Measurements from ENCODE around the gene SFMBT2.

The SFMBT2 gene

DNA sequence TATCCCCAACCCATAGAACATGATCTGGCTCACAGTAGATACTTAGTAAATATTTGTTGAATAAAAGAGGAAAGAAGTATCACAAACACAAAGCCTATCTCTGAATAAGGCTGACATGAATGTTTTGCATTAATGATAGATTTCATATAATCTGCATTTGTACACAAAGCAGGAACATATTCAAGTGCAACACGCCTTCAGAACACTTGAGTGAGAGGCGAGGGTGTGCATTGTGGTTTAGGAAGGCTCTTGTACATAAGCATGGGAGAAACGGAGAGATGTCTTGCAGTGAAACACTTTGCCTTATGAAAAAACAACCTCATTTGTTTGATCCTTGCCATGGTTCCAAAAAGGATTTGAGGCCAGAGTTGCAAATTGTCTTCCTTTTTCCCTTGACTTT lies 14.1 kb upstream of the SFMBT2 start:
- DNase-seq: peak in 1 of 3 experiments; percentile 20

DNA sequence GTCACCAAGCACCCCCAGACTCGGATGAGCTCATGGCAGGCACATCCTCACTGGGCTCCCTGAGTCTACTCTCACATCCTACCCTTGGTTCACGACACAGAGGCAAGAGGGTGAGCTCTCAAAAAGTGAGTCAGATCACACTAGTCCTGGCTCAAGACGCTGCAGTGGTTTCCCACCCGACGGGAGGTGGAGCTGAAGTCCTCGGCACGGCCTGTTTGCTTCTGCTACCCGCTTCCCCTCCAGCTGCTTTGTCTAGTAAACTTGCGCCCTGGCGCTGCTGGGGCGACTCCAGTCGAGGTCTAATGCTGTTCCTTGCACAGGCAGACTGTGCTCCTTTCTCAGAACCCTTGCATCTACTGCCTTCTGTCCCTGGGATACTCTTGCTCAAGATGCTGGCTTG lies 13.5 kb upstream of the SFMBT2 start:
- no peak for DNase-seq

DNA sequence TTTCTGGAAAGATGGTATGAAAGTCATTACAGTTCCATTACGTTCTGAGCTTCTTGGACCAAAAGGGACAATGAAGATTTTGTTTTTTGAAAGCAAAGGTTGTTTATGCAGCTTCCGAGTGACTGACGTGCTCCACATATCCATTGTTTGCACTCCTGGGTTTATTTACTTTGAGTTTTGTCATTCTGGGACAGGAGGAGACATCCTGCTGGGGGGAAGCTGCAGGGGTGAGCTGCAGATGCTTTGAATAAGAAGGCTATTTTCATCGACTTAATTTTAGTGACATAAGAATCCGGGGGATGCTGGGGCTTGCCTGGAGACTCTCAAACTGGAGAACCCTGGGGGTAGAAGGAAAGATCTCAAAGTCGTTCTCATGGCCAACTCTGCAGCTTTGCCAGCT lies 12.7 kb upstream of the SFMBT2 start:
- peak in 2 of 3 experiments; percentile 24 to 49 for DNase-seq

DNA sequence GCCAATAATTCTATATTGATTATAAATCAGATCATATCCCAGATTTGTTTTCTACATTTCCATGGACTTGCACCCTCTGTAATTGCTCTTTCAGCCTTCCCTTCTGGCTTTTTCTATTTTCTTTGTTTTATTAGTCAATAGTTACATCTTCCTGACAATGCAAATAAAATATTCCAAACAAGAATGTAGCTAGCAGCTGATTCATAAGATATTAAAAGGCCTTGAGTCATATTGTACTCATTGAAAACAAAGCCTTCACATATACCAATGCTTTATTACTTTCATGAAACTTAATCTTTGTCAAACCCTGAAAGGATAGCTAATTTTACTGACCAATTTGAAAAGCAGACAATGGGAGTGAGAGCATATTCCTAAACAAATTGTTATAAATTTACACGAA lies 10.7 kb upstream of the SFMBT2 start:
- DNase-seq: no peak

DNA sequence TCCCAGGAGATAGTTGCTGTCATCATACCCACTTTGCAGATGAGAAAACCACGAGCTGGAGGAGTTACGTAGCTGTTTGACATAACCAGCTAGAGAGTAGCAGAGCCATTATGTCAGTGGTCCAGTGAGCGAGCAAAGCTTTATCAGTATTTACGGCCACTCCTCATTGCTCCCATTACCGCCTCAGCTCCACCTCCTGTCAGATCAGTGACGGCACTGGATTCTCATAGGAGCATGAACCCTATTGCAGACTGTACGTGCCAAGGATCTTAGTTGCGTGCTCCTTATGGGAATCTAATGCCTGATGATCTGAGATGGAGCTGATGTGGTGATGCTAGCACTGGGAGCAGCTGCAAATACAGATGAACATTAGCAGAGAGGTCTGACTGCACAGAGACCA lies 9.2 kb upstream of the SFMBT2 start:
- DNase-seq: no peak

DNA sequence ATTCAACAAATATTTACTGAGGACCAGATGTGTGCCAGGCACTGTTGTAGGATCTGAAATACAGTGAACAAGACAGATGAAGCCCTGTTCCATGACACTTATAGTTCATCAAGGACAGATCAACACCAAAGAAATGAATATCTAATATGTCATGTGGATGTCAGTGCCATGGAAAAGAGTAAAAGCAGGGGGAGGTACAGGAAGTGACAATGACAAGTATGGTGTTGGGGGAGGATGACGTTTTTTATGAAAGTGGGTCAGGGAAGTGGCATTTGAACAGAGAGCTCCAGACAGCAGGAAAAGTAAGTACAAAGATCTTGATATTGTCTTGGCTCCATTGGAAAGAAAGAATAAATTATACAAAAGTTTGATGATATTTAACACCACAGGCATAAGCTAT lies 7.0 kb upstream of the SFMBT2 start:
- DNase-seq: no peak

DNA sequence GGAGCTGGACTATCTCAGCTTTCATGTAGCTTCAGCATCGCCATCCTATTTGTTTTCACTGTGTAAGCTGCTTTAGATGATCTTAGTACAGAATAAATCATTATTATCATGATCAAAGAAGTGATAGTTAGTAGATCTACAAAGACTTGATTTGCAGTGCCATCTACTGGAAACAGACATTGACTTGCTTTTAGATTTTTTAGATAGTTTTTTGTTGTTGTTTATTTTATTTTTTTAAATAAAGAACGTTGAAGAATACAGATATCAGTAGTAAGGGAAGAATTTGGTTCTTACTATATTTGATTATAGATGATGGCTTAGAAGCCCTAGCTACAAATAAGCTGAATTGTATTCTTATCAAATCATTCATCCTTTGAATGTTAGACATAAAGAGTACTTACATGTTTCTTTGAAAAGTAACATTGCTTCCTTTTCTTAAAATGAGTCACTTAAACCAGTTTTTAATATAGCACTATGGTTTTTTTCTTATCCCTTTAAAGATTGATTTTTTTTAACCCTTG lies 6.3 kb upstream of the SFMBT2 start:
- DNase-seq: peak in 2 of 3 experiments; percentile 22 to 36

DNA sequence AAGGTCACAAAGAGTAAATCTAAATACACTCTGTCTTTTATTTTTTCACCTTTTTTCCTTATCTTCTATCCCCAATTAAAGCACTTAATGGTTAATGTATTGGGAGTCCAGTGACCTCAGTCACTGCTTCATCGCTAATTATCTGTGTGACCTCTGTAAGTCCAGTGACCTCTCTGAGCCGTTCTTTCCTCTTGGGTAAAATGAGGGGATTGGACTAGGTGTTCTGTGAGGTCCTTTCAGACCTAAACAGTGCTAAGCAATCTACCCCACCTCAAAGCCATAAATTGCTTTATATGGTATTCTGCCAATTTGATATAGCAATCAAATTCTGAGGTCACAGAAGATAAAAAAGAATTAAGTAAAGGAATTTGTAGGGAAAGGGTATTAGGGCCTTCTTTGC lies 3.9 kb upstream of the SFMBT2 start:
- DNase-seq: no peak

DNA sequence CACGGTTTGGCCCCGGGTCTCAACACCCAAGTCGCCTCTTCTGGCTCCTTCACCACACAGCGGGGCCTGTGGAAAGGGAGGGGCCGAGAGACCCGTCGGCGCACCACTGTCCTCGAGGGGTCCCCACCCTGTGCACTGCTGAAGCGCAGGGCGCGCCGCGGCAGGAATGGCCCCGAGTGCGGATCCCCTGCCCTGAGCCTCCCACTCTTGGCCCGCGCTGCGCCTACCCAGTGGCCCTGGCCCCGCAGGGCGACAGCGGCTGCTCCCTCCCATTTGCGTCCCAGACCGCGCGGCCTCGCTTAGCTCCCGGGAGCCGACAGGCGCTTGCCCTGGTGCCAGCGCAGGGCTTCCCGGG lies 2.1 kb upstream of the SFMBT2 start:
- DNase-seq: no peak

DNA sequence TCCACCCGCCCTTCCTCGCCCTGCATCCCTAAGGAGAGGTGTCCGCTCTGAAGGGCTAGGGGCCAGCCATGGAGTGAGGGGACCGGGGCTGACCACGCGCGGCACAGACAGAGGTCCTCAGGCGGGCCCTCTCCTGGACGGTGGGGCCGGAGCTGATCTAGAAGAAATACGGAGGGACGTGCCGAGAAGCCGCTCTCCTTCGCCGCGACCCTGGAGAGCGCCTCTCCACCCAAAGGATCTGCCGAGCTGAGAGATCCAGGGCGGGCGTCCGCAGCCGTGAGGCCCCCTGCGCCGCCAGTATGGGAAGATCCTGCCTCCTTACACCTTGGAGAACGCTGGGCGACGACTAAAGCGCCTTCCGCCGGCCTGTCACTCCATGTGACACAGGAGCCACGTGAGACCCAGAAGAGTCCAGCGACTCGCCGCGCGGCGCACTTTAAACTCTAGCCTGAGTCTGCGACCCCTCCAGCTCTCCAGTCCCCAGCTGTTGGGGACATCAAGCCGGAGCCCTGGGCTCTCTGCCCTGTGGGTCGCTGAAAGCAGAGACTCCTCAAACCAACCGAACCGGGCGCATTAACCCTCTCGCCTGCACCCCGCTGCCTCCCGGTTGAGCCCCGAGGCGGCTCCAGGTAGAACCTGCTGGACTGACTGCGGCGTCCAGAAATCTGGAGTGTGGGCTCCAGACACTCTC lies 1.5 kb upstream of the SFMBT2 start:
- DNase-seq: no peak

DNA sequence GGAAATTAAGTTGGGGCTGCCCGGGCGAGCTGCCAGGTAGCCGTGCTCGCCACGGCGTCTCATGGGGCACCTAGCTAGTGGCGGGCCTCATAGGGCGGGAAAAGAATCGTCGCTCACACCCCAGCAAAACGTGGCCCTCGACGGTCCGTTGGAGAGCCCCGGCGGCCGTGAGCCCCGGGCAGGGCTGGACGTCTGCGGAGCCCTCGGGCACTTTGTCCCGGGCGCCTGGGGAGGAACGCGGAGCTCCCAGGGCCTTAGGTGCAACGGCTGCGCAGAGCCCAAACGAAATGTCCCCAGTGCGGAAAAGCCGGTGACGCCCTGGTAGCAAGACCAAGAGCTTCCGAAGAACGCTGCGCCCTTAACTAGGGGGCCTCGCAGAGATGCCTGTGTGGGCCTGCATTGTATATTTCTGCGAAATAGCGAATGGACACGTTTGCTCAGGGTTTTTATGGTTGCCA lies 866 bp upstream of the SFMBT2 start:
- DNase-seq: no peak

DNA sequence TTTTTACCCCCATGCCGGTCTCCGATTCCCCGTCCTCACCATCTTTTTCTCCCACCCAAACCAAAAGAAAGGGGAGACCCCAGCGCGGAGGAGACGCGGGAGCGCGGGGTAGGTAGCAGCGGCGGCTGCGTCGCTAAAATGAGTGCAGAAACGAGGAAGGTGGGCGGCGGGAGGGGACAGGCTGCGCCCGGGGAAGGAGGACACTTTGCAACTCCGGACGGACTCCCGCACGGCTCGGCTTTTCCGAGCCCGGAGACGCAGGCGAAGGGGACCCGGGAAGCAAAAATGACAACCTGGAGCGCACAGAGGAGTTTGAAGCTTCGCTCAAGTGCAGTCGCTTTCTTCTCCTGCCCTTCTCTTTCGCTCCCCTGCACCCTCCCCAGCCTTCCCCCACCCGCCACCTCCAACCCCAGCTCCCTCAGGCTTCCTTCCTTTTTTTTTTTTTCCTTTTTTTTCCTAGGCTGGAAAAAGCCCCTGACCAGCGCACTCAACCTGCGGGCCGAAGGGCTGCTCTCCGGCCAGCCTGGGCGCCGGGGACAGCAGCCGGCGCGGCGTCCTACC lies 453 bp downstream of the SFMBT2 start:
- peak in 2 of 3 experiments; percentile 41 to 66 for DNase-seq

DNA sequence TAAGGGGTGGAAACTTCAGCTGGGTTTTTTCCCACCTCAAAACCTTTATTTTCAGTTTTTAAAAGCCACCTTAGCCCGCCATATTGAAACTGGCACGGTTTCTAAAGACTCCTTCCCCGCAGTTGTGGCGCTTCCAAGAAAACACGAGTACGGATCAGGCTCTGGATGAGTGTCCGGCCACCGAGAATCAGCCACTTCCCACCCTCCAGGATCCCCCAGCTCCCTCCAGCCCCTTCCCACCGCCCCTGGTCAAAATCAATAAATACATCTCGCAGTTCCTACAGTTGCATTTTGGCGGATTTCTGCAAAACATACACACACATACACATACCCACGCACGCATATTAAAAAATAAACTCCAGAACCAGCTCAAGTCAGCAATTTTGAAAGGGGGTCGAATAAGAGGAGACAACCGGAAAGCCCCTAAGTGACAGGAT lies 1.1 kb downstream of the SFMBT2 start:
- peak in 1 of 3 experiments; percentile 47 for DNase-seq

DNA sequence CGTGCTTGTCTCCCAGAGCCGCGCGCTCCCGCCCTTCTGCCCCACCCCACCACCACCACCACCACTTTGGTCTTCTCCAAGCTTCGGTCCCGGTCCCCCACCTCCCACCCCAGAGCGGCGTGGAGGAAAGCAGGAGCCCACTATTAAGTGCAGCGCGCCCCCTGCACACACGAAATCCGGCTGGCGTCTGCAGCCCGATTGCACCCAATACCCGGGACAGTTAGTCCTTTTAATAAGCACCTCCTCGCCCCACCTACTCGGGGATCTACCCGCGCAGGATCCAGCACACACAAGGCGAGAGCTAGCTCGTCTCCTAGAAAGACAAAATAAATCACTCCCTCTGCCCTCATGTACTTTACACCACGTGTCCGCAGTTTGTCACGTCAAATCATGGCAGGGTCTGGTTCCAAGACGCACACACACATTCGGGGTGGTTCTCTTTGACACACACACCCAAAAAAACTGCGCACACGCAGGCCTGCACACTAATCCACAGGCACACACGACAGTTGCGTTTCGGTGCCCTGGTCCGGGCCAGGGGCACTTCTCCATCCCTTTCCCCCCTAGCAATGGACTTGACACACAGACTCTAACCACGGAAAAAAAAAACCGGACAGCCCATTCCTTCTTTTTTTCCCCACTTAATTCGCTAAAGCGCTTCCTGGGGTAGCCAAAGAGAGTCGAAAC lies 1.6 kb downstream of the SFMBT2 start:
- peak in 2 of 3 experiments; percentile 35 to 47 for DNase-seq

DNA sequence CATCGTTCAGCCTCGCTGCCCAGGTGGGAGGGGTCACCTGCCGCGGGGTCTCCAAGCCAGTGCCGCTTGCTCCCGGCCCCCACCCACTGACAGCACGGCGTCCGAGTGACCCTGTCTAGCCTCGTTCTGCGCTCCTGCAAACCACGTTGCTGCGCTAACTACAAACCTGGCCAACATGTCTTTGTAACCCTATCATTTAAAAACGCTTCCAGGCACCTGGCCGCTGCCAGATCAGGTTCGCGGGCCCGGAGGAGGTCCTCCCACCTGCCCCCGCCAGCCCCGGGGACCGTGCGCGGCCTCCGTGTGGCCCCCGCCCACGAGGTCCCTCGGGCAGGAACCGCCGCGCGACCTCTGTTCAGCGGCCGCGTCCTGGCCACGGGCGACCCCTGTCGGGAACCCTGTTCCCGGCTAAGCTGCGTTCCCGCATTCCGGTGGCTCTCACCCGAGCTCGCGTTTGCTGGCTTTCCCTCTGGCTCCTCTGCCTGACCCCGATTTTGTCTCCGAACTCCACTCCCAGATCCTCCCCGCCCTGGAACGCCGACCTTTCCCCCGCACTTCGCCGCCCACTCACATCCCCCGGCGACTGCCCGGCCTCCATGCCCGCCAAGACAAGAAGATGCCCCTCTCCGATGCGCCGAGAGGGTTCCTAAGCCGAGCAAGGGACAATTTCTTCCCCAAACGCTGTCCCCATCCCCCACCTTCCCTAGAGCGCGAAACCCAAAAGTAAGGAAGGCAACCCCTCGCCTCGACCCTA lies 2.4 kb downstream of the SFMBT2 start:
- peak; percentile 27 to 61 (median 47) for DNase-seq

DNA sequence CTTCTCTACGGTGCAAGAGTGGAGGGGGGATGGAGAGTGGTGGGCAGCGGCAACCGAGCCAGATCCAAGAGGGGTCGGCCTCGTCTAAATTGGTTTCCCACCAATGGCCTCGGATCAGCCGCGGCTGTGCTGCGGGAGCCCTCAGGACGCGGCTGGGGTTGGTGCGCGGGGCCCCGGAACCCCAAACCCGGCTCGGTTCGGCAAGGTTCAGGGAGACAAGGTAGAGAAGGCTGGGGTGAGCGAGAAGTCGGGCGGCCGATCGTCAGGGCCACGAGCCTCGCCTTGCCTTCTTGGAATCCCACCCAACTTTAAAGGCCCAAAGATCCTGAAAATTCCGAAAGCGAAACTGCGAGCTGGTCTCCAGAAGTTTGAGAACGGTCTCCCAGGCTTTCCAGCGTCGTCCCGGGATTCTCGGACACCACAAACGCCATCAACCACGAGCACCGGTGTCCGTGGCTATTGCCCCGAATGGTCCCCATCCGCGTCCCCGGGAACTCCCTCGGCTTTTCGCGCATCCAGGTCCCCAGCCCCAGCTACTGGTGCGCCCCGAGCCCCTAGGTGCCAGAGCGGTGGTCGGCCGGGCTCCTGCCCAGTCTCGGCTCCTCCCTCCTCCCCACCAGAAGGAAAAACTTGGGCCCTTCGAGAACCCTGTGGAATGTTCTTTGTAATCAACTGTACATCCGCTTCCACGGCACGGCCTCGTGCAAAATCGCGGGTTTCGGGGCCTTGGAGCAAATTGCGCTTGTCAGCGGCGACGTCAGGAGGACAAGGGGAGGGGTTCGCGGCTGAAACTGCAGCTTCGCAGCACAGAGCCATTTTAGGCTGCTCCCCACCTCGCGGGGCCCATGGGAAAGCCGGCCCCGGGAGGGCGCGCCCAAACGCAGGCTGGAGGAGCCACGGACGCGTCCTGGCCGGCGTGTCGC lies 3.2 kb downstream of the SFMBT2 start:
- no peak for DNase-seq

DNA sequence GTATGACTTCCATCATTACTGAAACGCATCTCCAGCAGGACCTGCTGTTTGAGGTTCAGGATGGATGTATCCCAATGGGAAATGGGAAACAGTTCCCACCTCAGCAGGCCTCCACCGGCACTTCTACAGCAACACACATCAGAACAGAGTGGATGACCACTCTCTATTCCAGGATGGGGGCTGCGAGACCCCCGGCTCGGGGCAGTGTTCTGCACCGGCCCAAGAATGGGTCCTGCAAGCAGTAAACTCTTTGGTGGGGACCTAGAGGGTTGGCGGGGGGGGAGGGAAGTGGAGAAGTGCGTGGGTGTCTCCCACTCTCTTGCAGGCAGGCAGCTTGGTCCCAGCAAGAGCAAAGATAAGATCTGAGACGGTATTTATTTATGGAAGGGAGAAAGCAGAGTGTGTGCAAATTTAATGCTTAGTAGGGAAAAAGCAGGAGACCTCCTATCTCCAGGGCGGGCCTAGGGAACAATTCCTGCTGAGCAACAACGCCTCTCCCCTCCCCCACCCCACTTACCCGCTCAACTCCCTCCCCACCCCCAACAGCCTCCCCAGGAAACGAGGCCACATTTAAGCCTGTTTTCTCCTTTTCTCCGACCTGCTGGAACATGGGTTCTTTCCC lies 4.0 kb downstream of the SFMBT2 start:
- no peak for DNase-seq

DNA sequence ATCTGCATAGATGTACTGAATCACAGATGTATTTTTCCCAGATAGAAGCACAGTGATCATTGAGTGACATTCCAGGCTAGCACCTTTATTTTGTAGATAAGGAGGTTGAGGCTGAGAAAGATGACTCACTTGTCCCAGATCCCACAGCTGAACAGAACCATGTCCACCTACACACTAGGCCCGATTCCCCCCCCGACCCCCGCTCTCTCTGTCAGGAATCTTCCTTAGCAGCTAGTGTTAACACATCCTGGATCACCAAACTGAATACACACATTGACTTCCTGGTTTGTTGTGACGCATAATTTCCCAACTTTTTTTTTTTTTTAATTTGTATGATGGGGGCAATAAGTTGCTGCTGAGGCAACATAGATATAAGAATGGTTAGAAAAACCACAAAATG lies 5.2 kb downstream of the SFMBT2 start:
- DNase-seq: no peak

DNA sequence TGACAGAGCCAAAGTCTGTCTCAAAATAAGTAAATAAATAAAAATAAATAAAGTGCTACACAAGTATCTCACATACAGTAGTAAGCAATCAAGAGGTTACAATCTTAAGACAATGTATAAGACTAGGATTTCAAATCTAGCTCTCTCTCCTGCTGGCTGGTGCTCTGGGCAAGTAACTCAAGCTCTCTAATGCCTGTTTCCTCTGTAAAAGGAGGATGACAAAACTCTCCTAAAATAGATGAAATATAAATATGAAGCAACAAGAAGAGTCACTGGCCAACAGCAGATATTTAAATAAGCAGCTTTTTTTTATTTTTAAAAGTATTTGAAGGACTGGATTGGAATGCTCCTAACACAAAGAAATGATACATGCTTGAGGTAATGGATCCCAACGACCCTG lies 7.2 kb downstream of the SFMBT2 start:
- DNase-seq: no peak

DNA sequence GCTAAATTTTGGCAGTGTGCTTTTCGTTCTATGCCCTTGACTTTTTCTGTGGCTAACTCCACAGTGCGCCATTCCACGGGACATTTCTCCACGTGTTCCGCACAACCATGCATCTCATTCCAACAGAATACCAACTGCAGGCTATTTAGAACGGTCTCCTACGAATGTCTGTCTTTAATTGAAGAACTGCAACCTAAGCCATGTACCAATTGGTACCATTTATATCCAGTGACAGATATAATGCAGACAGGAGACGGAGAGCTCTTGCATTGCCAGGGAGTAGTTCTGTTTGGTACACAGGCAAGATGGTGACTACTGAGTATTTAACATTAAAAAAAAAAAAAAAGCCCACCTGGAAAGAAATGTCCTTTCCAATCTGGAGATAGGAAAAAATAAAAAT lies 9.1 kb downstream of the SFMBT2 start:
- no peak for DNase-seq

DNA sequence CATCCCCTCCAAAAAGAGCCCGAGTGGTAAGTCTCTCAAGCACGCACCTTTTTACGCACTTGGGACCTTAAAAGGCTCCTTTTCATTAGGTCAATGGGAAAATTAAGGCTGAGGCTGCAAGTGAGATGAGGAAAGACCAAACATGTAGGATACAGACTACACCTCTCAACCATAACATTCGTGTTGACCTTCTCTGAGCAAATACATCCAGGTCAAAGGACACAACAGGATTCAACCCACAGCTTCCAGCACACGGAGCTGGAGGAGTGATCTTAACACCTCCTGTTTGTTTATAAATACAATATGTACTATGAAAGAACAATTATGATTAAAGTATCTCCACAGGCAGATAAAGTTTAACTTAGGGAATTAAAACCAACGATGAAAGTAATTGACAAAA lies 9.7 kb downstream of the SFMBT2 start:
- DNase-seq: no peak
